Stimulated activated CD4-positive, alpha-beta T cell treated with anti-CD3 and anti-CD28 coated beads, Interleukin-1b, Interleukin-23, amount 100 ng/mL, for 24 hours (primary cell): Measurements from ENCODE around the gene LRRC40.
"Not testable (repeated sequence)": the region's sequence is repeated elsewhere in the genome, so short reads cannot be mapped to it uniquely, and the experiment has no call there.

Experiments used
- DNase-seq, 4 experiments: peaks; one replicate each; pipeline ENCODE4 v3.0.0-alpha.2; 2020; ENCODE audit warnings: low read depth in 4 of 4, low spot score in 1 of 4

The LRRC40 gene

GRCh38 chr1:70205434-70206118, at the start of gene LRRC40:
LRRC40 (minus strand) TSS chr1:70205579; CDS start chr1:70205540, 39 bp downstream.
- DNase-seq = peak; percentile 87 to 94 (median 89)

- no peak for DNase-seq
These were observed 43.4 kb upstream of the LRRC40 start for GRCh38 chr1:70248729-70249128.

GRCh38 chr1:70247768-70248167, 42.4 kb upstream of the LRRC40 start:
- no peak for DNase-seq

- DNase-seq = no peak
These were observed 41.7 kb upstream of the LRRC40 start for GRCh38 chr1:70247122-70247521.

GRCh38 chr1:70239940-70240339, 34.6 kb upstream of the LRRC40 start:
- no peak for DNase-seq

GRCh38 chr1:70234733-70235132, 29.4 kb upstream of the LRRC40 start:
- no peak for DNase-seq

GRCh38 chr1:70231475-70231874, 26.1 kb upstream of the LRRC40 start:
- DNase-seq = no peak

GRCh38 chr1:70228670-70229069, 23.3 kb upstream of the LRRC40 start:
- DNase-seq = no peak

GRCh38 chr1:70227439-70227838, 22.1 kb upstream of the LRRC40 start:
- no peak for DNase-seq

- DNase-seq = no peak
These were observed 19.6 kb upstream of the LRRC40 start for GRCh38 chr1:70224954-70225353.

- no peak for DNase-seq
These were observed 17.4 kb upstream of the LRRC40 start for GRCh38 chr1:70222716-70223235.

- DNase-seq = peak; percentile 95 to 99 (median 96)
These were observed 16.1 kb upstream of the LRRC40 start, which contains the start of gene SRSF11 for GRCh38 chr1:70221238-70222121. SRSF11 (plus strand) TSS chr1:70221380; CDS start chr1:70221637, 257 bp downstream.

- DNase-seq = no peak
These were observed 15.3 kb upstream of the LRRC40 start for GRCh38 chr1:70220517-70221237.

- no peak for DNase-seq
These were observed 14.6 kb upstream of the LRRC40 start for GRCh38 chr1:70220015-70220414.

- no peak for DNase-seq
These were observed 6.2 kb upstream of the LRRC40 start for GRCh38 chr1:70211541-70211940.

- DNase-seq = no peak
These were observed 5.4 kb upstream of the LRRC40 start for GRCh38 chr1:70210820-70211219.

GRCh38 chr1:70208292-70208691, 2.9 kb upstream of the LRRC40 start:
- no peak for DNase-seq

- no peak for DNase-seq
These were observed 2.1 kb upstream of the LRRC40 start for GRCh38 chr1:70207492-70207891.

- DNase-seq = not testable (repeated sequence)
These were observed 1.5 kb upstream of the LRRC40 start for GRCh38 chr1:70206833-70207232.

GRCh38 chr1:70205071-70205433, 327 bp downstream of the LRRC40 start:
- DNase-seq = no peak

GRCh38 chr1:70204600-70204999, 779 bp downstream of the LRRC40 start:
- no peak for DNase-seq
